Measurements from ENCODE around the gene RUFY2.
A peak's percentile ranks its signal among the peaks of the same experiment; 100 is the strongest.
"Not testable (repeated sequence)": the region's sequence is repeated elsewhere in the genome, so short reads cannot be mapped to it uniquely, and the experiment has no call there.

RUFY2 gene

GRCh38 chr10:68327889-68328786 lies 78.9 kb downstream of the RUFY2 start:
- peak; percentile 53 for DNase-seq (ENCODE audit: low spot score)

GRCh38 chr10:68324396-68324795 lies 82.7 kb downstream of the RUFY2 start:
- DNase-seq (ENCODE audit: low spot score): not testable (repeated sequence)

- DNase-seq (ENCODE audit: low spot score): no peak
Measured at GRCh38 chr10:68318331-68319059, 88.6 kb downstream of the RUFY2 start.

- no peak for DNase-seq (ENCODE audit: low spot score)
Measured at GRCh38 chr10:68315582-68315981, 91.5 kb downstream of the RUFY2 start.

GRCh38 chr10:68314930-68315329 lies 92.1 kb downstream of the RUFY2 start:
- DNase-seq (ENCODE audit: low spot score): not testable (repeated sequence)

GRCh38 chr10:68310531-68310930 lies 96.5 kb downstream of the RUFY2 start:
- no peak for DNase-seq (ENCODE audit: low spot score)

- no peak for DNase-seq (ENCODE audit: low spot score)
Measured at GRCh38 chr10:68305854-68306253, 101.2 kb downstream of the RUFY2 start.

- DNase-seq (ENCODE audit: low spot score): no peak
Measured at GRCh38 chr10:68303849-68304412, 103.1 kb downstream of the RUFY2 start.

DNA sequence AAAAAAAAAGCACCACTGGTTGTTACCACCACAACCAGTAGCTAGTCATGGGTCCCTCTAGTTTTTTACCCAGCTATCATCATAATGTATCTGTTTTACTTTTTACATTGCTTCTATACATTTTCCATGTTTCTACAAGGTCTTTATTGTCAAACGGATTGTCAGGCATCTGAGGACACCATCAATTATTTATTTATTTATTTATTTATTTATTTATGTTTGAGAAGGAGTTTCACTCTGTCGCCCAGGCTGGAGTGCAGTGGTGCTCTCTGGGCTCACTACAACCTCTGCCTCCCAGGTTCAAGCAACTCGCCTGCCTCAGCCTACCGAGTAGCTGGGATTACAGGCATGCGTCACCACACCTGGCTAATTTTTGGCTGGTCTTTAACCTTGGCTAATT lies 104.2 kb downstream of the RUFY2 start:
- no peak for DNase-seq (ENCODE audit: low spot score)

GRCh38 chr10:68302503-68302823 lies 104.6 kb downstream of the RUFY2 start:
- DNase-seq (ENCODE audit: low spot score): no peak

- peak; percentile 58 for DNase-seq (ENCODE audit: low spot score)
Measured at GRCh38 chr10:68301790-68302502, 105.1 kb downstream of the RUFY2 start.

DNA sequence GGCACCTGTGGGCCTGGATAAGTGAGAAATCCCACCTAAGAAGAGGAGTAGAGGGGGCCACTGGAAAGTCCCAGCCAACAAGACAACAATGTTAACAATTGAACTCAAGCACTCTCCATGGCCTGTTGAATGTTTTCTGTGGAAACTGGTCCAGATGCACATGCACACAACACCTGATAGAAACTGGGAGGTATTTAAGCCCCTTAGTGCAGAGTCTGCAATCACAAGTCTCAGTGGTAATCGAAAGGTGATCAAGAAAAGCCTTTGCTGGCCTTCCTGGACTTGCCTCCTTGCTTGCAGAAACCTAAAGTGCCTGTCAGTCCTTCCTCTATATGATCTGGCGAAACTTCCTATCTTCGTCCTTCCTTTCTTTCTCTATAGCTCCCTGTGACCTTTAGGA lies 105.8 kb downstream of the RUFY2 start:
- no peak for DNase-seq (ENCODE audit: low spot score)

DNA sequence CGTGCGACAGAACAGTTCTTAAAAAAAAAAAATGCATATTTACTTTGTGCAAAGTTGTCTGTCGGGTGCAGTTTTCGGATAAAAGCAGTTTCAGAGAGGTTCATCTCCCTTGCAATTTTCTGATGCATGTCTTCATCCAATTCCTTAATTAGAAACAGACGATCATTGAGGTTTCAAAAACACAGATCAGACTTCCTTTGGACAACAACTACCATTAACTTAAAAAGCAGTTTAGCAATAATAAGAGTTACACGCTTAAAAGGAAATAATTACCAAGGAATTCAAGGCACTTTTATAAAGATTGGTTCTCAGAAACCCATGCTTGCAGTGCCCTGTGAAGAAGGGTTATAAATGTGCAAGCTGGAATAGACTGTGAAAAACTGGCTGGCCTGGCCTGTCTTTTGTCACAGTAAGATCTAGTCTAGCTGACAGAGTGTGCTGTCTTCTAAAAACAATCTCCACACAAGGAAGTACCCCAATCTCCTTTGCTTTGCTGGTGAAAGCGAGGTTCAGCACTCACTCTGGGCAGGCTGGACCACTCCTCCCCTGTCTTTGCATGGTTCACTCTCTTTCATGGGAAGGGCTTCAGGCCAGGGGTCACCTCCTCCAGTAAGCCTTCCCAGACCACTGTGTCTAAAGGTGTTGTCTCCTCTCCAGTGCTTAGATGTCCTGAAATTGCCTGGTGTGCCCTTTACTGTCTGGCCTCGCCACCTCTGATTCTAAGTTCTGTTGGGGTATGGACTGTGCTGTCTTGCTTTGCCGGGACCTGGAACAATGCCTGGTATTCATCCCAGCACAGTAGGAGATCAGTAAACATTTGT lies 110.0 kb downstream of the RUFY2 start:
- DNase-seq (ENCODE audit: low spot score): no peak

All from AG08396 (cell line).